Astrocyte of the cerebellum (primary cell): ENCODE results near the gene ADTRP.

ENCODE experiments used
- DNase-seq: peaks from one replicate; pipeline ENCODE4 v3.0.0-alpha.2; 2011; ENCODE audit warnings: low read depth
- H3K4me3 ChIP-seq: 2 replicates; pipeline ENCODE4 v1.5.1; 2011; ENCODE audit warnings: mild to moderate bottlenecking, low read depth, low read length, moderate library complexity
- in situ Hi-C: cut with HindIII; loops from 2 replicates; pipeline ENCODE4 v1.10.0; 2017; ENCODE audit warnings: low sequenced_read_pairs
- TF ChIP-seq, protein P1 (sequence below): IDR thresholded peaks from 2 replicates; pipeline ENCODE4 v1.5.1; 2012; ENCODE audit warnings: low read length, low read depth, moderate library complexity, mild to moderate bottlenecking; ENCODE audit errors: missing control alignments

The ADTRP gene

DNA sequence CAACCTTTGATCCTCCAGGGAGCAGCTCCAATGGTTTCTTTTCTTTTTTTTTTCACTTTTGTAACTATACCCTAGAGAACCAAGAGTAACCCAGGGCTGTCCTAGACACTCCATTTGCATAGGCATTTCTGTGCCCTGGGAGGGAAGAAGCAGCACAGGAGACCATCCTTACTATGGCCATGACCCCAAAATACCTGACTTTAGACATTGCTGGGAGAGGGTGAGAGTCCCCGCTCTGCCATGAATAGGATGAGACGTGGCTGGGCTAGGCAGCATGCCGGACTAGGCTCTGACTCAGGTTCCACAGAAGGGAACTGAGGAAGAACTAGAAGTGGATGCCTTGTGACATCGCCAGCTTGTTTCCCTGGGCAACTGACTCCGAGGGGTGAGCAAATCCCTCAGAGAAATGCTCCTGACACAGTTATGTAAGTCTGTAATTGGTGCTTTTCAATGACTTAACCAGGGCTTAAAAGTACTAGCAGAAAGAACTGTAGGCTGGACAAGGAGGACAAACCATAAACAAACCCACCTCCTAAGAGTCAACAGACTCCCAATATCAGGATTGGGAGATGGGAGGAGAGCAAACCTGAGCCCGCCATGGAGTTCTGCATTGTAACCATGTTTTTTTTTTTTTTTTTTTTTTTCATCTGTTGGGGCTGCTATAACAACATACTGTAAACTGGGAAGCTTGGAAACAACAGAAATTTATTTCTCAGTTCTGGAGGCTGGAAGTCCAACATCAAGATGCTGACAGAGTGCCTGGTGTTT is 910 bp upstream of the ADTRP start:
- H3K4me3 ChIP-seq, result no peak overlapping the region
- DNase-seq, result no peak
- in situ Hi-C loops, result no loop called here
- TF ChIP-seq, protein P1, sequence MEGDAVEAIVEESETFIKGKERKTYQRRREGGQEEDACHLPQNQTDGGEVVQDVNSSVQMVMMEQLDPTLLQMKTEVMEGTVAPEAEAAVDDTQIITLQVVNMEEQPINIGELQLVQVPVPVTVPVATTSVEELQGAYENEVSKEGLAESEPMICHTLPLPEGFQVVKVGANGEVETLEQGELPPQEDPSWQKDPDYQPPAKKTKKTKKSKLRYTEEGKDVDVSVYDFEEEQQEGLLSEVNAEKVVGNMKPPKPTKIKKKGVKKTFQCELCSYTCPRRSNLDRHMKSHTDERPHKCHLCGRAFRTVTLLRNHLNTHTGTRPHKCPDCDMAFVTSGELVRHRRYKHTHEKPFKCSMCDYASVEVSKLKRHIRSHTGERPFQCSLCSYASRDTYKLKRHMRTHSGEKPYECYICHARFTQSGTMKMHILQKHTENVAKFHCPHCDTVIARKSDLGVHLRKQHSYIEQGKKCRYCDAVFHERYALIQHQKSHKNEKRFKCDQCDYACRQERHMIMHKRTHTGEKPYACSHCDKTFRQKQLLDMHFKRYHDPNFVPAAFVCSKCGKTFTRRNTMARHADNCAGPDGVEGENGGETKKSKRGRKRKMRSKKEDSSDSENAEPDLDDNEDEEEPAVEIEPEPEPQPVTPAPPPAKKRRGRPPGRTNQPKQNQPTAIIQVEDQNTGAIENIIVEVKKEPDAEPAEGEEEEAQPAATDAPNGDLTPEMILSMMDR, result no peak

DNA sequence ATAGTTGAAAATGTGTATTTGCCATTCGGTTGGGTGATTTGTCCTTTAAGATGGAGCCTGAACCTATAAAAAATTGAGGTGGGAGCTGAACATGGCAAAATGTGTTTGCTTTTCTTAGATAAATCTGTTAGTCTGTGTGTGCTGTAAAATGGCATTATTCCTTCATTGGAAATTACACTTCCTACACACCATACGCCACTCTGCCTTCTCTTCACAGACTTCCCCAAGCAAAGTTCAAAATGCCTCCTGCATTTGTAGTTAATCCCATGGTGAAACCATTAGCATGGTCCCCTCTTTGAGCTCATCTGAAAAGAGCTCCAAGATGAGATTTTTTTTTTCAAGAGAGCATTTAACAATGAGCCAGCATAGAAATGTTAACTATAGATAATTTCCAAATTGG is 567 bp downstream of the ADTRP start:
- H3K4me3 ChIP-seq, result no peak overlapping the region
- in situ Hi-C loops, result no loop called here
- DNase-seq, result no peak
- TF ChIP-seq, protein P1, result no peak

DNA sequence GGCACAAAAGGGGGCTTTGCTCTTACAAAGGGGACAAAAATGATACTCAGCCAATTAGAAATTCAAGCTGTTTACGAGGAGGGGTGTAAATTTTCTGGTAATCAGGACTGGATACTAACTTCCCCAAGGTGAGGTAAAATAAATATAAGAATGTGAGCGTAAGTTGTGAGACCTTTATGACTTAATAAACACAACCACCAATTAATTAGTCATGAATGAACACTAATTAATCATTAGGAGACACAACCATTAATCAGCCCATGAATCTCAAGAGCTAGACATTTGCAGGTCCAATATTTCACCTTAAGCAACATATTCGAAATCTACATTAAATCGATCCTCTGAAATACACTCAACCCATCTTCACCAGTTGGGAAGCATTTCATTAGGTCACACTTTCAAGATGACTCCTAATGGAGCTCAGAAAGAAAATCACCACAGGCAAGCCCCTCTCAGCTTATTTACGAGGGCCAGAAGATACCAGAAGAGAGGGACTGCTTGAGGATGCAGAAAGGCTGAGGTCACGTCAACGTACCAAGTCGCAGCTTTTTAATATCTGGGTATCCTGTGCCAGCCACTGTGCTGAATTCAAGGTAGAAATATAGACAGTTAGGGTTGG is 2.7 kb downstream of the ADTRP start:
- TF ChIP-seq, protein P1, result no peak
- no peak for DNase-seq
- in situ Hi-C loops, result no loop called here
- H3K4me3 ChIP-seq, result no peak overlapping the region

DNA sequence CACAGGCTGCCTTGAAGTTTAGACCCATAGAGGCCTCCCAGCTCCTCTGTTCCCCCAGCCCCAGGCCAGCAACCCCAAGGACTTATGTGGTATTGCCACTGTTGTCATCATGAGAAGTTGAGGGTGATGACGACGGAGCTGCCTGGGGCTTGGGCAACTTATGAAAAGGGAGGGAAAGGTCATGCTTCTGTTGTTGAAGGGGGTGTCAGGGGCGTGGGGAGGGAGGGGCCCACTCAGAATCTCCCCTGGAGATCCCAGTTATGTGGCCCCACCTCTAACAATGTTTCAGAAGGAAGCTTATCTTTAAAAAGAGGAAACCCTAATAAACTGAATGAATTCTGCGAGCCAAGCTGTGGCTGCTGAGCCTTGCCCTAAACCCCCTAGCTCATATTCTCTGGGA is 4.2 kb downstream of the ADTRP start:
- in situ Hi-C loops, result loop anchor here (5.0 kb wide), 1 partner anchor 103 kb away; no protein-coding TSS in a partner anchor
- DNase-seq, result no peak
- TF ChIP-seq, protein P1, result no peak
- H3K4me3 ChIP-seq, result no peak overlapping the region

DNA sequence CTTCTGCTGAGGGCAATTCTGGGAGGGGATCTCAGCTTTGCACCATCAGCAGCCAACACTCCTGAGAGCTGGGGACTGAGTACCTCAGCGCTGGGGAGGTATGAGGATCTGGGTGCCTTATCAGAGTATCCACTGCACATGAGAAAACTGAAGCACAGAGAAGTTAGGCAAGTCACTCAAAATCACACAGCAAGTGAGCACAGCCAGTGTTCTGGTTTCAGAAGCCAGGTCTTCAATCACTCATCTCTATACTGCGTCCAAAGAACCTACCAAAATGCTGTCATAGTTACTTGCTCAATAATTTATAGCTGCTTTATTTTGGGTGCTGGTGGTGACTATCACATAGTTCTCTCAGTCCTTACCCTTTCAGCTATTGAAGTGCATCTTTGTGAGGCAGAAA is 5.0 kb downstream of the ADTRP start:
- TF ChIP-seq, protein P1, result no peak
- no peak for DNase-seq
- in situ Hi-C loops, result loop anchor here (5.0 kb wide), 1 partner anchor 104 kb away; no protein-coding TSS in a partner anchor
- H3K4me3 ChIP-seq, result no peak overlapping the region

DNA sequence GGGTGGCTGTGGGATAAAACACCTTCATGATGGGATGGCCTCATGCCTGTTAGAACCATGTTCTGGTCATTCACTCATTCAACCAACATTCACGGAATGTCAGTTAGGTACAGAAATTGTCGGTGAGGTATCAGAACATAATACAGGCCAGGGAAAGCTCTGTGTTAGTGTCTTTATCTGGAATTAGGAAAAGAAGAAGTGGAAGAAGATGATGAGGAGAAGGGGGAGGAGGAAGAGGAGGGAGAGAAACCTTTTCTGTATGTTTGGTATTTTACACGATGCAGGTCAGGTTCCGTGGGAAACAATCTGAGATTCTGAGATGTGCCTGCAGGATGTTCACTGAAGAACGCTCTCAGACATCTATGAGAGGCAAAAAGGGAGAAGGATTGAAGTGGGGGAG is 5.6 kb downstream of the ADTRP start:
- no peak overlapping the region for H3K4me3 ChIP-seq
- TF ChIP-seq, protein P1, result no peak
- in situ Hi-C loops, result loop anchor here (5.0 kb wide), 1 partner anchor 104 kb away; no protein-coding TSS in a partner anchor

More for the DNA sequence above, 5.6 kb downstream of the ADTRP start:
- DNase-seq, result no peak
